Breast epithelium (tissue), 3 donors: ENCODE measurements around the gene RGP1.

Source experiments
- POLR2AphosphoS5 ChIP-seq, 3 donors: sonication (generic); formaldehyde crosslinking; IDR thresholded peaks; one replicate each; pipeline ENCODE4 v1.6.1; 2017; ENCODE audit warnings: antibody characterized with exemption in 3 of 3
- TF ChIP-seq, protein P1 (sequence below), 3 donors: fragments of 450-650 bp; IDR thresholded peaks; one replicate each; pipeline ENCODE4 v1.5.1; 2016 to 2017; ENCODE audit warnings: antibody characterized with exemption in 3 of 3, mild to moderate bottlenecking in 3 of 3, moderate library complexity in 3 of 3

DNA sequence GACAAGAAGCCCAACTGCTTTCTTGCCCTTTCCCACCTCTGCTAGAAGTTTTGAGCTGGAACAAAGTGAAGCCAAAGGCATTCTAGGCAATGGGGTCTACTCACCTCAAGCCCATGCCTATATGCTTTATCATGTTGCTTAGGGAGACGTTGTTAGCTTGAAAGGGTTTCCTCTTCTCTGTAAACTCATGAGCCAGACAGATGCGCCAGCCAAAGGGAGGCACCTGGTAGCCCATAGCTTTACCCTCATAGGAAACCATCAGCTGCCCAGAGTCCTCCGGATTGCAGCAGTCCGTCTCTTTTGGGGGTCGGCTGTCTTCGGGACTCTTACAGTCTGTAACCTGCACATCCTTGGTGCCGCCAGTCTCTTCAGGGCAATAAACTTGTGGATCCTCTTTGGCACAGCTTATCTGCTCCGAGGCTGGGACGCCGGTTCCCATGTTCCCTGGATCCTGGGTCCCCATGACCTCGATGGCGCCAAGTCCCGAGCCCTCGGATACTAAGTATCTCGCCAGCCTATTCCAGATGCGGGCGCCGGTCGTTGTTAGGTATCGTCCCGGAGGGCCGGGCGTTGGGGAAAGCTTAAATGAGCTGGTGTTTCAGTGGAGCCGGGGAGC is 737 bp upstream of the RGP1 start:
- TF ChIP-seq, protein P1, sequence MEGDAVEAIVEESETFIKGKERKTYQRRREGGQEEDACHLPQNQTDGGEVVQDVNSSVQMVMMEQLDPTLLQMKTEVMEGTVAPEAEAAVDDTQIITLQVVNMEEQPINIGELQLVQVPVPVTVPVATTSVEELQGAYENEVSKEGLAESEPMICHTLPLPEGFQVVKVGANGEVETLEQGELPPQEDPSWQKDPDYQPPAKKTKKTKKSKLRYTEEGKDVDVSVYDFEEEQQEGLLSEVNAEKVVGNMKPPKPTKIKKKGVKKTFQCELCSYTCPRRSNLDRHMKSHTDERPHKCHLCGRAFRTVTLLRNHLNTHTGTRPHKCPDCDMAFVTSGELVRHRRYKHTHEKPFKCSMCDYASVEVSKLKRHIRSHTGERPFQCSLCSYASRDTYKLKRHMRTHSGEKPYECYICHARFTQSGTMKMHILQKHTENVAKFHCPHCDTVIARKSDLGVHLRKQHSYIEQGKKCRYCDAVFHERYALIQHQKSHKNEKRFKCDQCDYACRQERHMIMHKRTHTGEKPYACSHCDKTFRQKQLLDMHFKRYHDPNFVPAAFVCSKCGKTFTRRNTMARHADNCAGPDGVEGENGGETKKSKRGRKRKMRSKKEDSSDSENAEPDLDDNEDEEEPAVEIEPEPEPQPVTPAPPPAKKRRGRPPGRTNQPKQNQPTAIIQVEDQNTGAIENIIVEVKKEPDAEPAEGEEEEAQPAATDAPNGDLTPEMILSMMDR (IDR thresholded peaks at IDR 0.05) = no peak
- no peak for TF ChIP-seq POLR2AphosphoS5 (IDR thresholded peaks at IDR 0.05)
